HepG2 (cell line): ENCODE data around the gene DDOST. TPM values are rescaled to one million over a fixed set of nuclear protein-coding genes. Genes with fewer than 3 reads are reported as not detected.

Experiments used
- ATAC-seq: fragments of 200-7000 bp; cut with Tn5 transposase; 3 replicates; pipeline ENCODE4 v1.9.1; 2020; ENCODE audit warnings: mild to moderate bottlenecking, moderate library complexity
- BruUV-seq: library from RNA; stranded (reverse); fragments of 400-500 nt; replicated peaks from 2 replicates; lab custom pipeline; 2021; lab: Mats Ljungman, UMichigan
- CTCF ChIA-PET: fragments of 300-600 bp; formaldehyde crosslinking; extraction: SDS; loops from one replicate; lab custom pipeline; 2021; ENCODE audit warnings: low total read pairs, inconsistent platforms, low intra/inter-chr PET ratio; lab: Yijun Ruan, JAX
- POLR2A ChIA-PET: fragments of 350-600 bp; sonication (Branson Sonifier 250); formaldehyde crosslinking; loops from one replicate; lab custom pipeline; 2020; ENCODE audit warnings: antibody characterized with exemption, inconsistent platforms; lab: Yijun Ruan, JAX
- DNase-seq: peaks from one replicate; pipeline ENCODE4 v3.0.0-alpha.2; 2015; ENCODE audit warnings: low spot score
- FAIRE-seq: peaks from 3 replicates; lab custom pipeline; 2011; peaks lifted over from hg19 to GRCh38; lab: Jason Lieb, UNC
- H2AFZ ChIP-seq: one replicate; pipeline ENCODE4 v1.6.1; 2011; ENCODE audit warnings: low read length, inconsistent platforms
- H3K27ac ChIP-seq: fragments of 300-600 bp; 3 replicates; pipeline ENCODE4 v1.8.0; 2011; ENCODE audit warnings: mixed run types, mild to moderate bottlenecking, mixed read lengths, low read length, inconsistent platforms; ENCODE audit not compliant: insufficient read depth; ENCODE audit errors: extremely low read length
- H3K27me3 ChIP-seq, 2 experiments: fragments of 200-600 bp in 1 of 2; 2 replicates in 1 of 2; 3 replicates in 1 of 2; pipeline versions ENCODE4 v1.6.0 to v1.8.0; 2011; ENCODE audit warnings: low read length in 2 of 2, mild to moderate bottlenecking in 2 of 2, moderate library complexity in 2 of 2, inconsistent platforms in 1 of 2; ENCODE audit not compliant: insufficient read depth in 2 of 2, control insufficient read depth in 1 of 2
- H3K36me3 ChIP-seq, 2 experiments: fragments of 200-600 bp in 1 of 2; replicated peaks in 1 of 2; 2 replicates in 1 of 2; 3 replicates in 1 of 2; pipeline versions ENCODE4 v1.5.1 to v1.8.0; 2011; ENCODE audit warnings: low read length in 2 of 2, inconsistent platforms in 1 of 2; ENCODE audit not compliant: insufficient read depth in 2 of 2, control insufficient read depth in 1 of 2
- H3K4me1 ChIP-seq: 2 replicates; pipeline ENCODE4 v1.5.1; 2012; ENCODE audit warnings: low read length, inconsistent platforms; ENCODE audit not compliant: insufficient read depth
- H3K4me2 ChIP-seq: 2 replicates; pipeline ENCODE4 v1.6.0; 2011; ENCODE audit warnings: low read depth, low read length, inconsistent platforms
- H3K4me3 ChIP-seq, 3 experiments: fragments of 200-600 bp in 1 of 3; sonication (generic), shearing (Covaris generic) in 1 of 3; replicated peaks in 1 of 3; 2 replicates each; pipeline ENCODE4 v1.5.1; 2011 to 2016; ENCODE audit warnings: low read length in 3 of 3, inconsistent platforms in 2 of 3, low read depth in 2 of 3, mild to moderate bottlenecking in 2 of 3, control low read depth in 1 of 3, mixed read lengths in 1 of 3; ENCODE audit not compliant: insufficient read depth in 1 of 3
- H3K79me2 ChIP-seq: one replicate; pipeline ENCODE4 v1.6.1; 2011; ENCODE audit warnings: low read length, inconsistent platforms; ENCODE audit not compliant: insufficient read depth
- H3K9ac ChIP-seq: 2 replicates; pipeline ENCODE4 v1.6.0; 2011; ENCODE audit warnings: mild to moderate bottlenecking, low read depth, low read length, inconsistent platforms; ENCODE audit not compliant: insufficient read depth
- H3K9me3 ChIP-seq: 2 replicates; pipeline ENCODE4 v1.5.1; 2012; ENCODE audit warnings: mild to moderate bottlenecking, low read length
- H4K20me1 ChIP-seq: 2 replicates; pipeline ENCODE4 v1.6.0; 2011; ENCODE audit warnings: inconsistent platforms, mild to moderate bottlenecking, low read length, moderate library complexity; ENCODE audit not compliant: insufficient read depth
- DNMT3B ChIP-seq: conservative IDR thresholded peaks from 2 replicates; pipeline ENCODE4 v1.6.1; 2016; ENCODE audit warnings: missing biosample characterization, control low read depth
- HNRNPK ChIP-seq: fragments of 200-400 bp; formaldehyde crosslinking; IDR thresholded peaks from 2 replicates; pipeline ENCODE4 v1.6.1; 2018; ENCODE audit warnings: low read length, low read depth, moderate library complexity, mild to moderate bottlenecking; ENCODE audit not compliant: poor library complexity, severe bottlenecking
- KDM2A ChIP-seq: sonication (generic); formaldehyde crosslinking; IDR thresholded peaks from 2 replicates; pipeline ENCODE4 v1.4.0; 2020; ENCODE audit warnings: low read depth, missing genetic modification reagents, borderline replicate concordance
- MED8 ChIP-seq: sonication (generic); formaldehyde crosslinking; IDR thresholded peaks from 2 replicates; pipeline ENCODE4 v1.8.1; 2023; ENCODE audit warnings: mild to moderate bottlenecking, missing genetic modification reagents; ENCODE audit not compliant: insufficient replicate concordance
- NFE2L2 ChIP-seq: fragments of 150-350 bp; IDR thresholded peaks from 2 replicates; pipeline ENCODE4 v1.6.1; 2014; ENCODE audit warnings: low read length
- PRDM4 ChIP-seq: sonication (generic); formaldehyde crosslinking; IDR thresholded peaks from 2 replicates; pipeline ENCODE4 v1.9.0; 2021; ENCODE audit warnings: missing genetic modification reagents, borderline replicate concordance
- PRPF4 ChIP-seq: fragments of 200-400 bp; formaldehyde crosslinking; IDR thresholded peaks from 2 replicates; pipeline ENCODE4 v1.6.1; 2016; ENCODE audit warnings: low read length, low read depth; ENCODE audit not compliant: poor library complexity, severe bottlenecking
- RARA ChIP-seq: IDR thresholded peaks from 2 replicates; pipeline ENCODE4 v1.6.1; 2016; ENCODE audit warnings: missing genetic modification reagents, missing compliant biosample characterization
- RXRB ChIP-seq: IDR thresholded peaks from 2 replicates; pipeline ENCODE4 v1.6.1; 2016; ENCODE audit warnings: borderline replicate concordance, missing genetic modification reagents, missing compliant biosample characterization
- SNAI1 ChIP-seq: sonication (generic); formaldehyde crosslinking; IDR thresholded peaks from 2 replicates; pipeline ENCODE4 v1.5.0; 2020; ENCODE audit warnings: mild to moderate bottlenecking, missing genetic modification reagents, borderline replicate concordance
- WGBS: methylation state at CpG from one replicate; pipeline ENCODE4 v1.1.6; 2017; ENCODE audit warnings: low lambda C conversion rate; 5-methylcytosine and 5-hydroxymethylcytosine counted together
- in situ Hi-C: cut with HindIII; loops from 2 replicates; pipeline ENCODE4 v1.10.0; 2017; ENCODE audit warnings: low pct_unique_long_range_greater_than_20kb; ENCODE audit not compliant: extremely low pct_ligation_motif_present
- intact Hi-C: fragments of 100-400 bp; cut with micrococcal nuclease; formaldehyde crosslinking; loops from one replicate; pipeline ENCODE4 v1.10.0; 2022; ENCODE audit not compliant: unreplicated experiment
- polyA plus RNA-seq, 8 experiments: library from polyadenylated mRNA; depleted of rRNA in 3 of 8; stranded (reverse) in 7 of 8; unstranded in 1 of 8; fragments of >200 nt; fragmentation: Illumina TruSeq in 4 of 8; extraction: Trizol in 4 of 8; gene quantifications; 2 replicates each; pipeline versions ENCODE4 v1.2.1 to v1.2.3, GENCODE V29; 2011 to 2016; ENCODE audit warnings: low read depth in 4 of 8, missing spikeins in 1 of 8, mixed read lengths in 1 of 8; ENCODE audit not compliant: insufficient read depth in 1 of 8
- total RNA-seq, 5 experiments: library from RNA; depleted of rRNA; stranded (reverse); fragments of >200 nt; fragmentation: Illumina TruSeq; extraction: Trizol; gene quantifications; 2 replicates each; pipeline ENCODE4 v1.2.3, GENCODE V29; 2016; ENCODE audit warnings: low read depth in 1 of 5

Gene DDOST
- total and polyA plus RNA-seq, 2 of the 13 experiments (the other 11 are each of a cell fraction or from before 2014, with no cell fraction given): 335 to 494 TPM

DNA sequence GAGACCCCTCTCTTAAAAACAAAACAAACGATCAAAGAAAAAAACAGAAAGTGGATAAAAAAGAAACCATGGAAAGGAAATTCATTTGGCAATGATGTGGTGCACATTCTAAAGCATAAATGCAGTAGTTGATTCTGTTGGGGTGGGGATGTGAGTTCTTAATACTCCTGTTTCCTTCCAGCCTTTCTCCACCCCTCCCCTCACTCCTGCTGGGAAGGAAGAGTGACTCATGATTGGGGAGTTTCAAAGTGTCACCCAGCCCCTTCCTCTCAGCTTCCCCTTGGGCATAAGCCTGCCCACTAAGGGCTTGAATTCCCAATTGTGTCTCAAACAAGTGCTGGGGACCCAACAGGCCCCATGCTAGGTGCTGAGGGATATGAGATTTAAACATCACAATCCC is 34.6 kb downstream of the DDOST start (continued):
- no peak for TF ChIP-seq RXRB (CRISPR knock-in tag)
- TF ChIP-seq SNAI1 (CRISPR knock-in tag): no peak
- no peak for TF ChIP-seq RARA
- TF ChIP-seq PRPF4: no peak

DNA sequence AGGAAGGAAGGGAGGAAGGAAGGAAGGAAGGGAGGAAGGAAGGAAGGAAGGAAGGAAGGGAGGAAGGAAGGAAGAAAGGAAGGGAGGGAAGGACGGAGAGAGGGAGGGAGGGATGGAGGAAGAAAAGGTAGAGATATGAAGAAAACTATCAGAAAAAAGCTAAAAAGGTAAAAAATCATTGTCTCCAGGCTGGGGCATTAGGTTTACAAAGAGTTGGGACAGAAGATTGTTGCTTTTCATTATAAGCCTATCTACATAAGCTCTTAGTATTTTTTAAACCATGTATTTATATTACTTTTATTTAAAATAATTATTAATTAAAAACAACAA is 35.1 kb downstream of the DDOST start:
- no peak for ATAC-seq

GRCh38 chr1:20625176-20626097 is 35.7 kb downstream of the DDOST start:
- Histone ChIP-seq H3K4me1 (no peaks in the 10 kb centered on the region), H3K9me3 (no peaks in the 10 kb centered on the region), H4K20me1 (no peaks in the 10 kb centered on the region), H3K79me2 (no peaks in the 10 kb centered on the region), H2AFZ (no peak overlapping the region), H3K4me2 (no peak overlapping the region), H3K27me3 (no peaks in the 10 kb centered on the region), H3K27ac (no peak overlapping the region), H3K36me3 (no peaks in the 10 kb centered on the region), H3K9ac (no peak overlapping the region), H3K4me3 (no peak overlapping the region)
- no peak for FAIRE-seq
- ATAC-seq: no peak
- 13% methylated on average over 3 of the region's 3 CpGs for WGBS
- POLR2A ChIA-PET: no interaction called here
- CTCF ChIA-PET: no interaction called here
- in situ Hi-C loops (no loop called here), intact Hi-C loops (no loop called here)
- no peak for DNase-seq
- no TSS peak for BruUV-seq
- TF ChIP-seq DNMT3B (no peak), PRDM4 (no peak), NFE2L2 (no peak), KDM2A (CRISPR knock-in tag) (no peak)

More for the DNA sequence above, 35.1 kb downstream of the DDOST start:
- H3K79me2 ChIP-seq: no peaks in the 10 kb centered on the region
- H4K20me1 ChIP-seq: no peaks in the 10 kb centered on the region
- H3K4me3 ChIP-seq: no peak overlapping the region
- no peak overlapping the region for H3K4me2 ChIP-seq
- H3K27me3 ChIP-seq: no peaks in the 10 kb centered on the region
- ChIA-PET POLR2A (no interaction called here), CTCF (no interaction called here)
- H3K9ac ChIP-seq: no peak overlapping the region
- WGBS: 2% methylated on average over 1 of the region's 1 CpG
- DNase-seq (no peak), FAIRE-seq (no peak)
- no peaks in the 10 kb centered on the region for H3K9me3 ChIP-seq
- intact Hi-C loops (no loop called here), in situ Hi-C loops (no loop called here)
- H3K27ac ChIP-seq: no peak overlapping the region
- no peaks in the 10 kb centered on the region for H3K36me3 ChIP-seq
- H3K4me1 ChIP-seq: no peaks in the 10 kb centered on the region
- no TSS peak for BruUV-seq
- TF ChIP-seq MED8 (CRISPR knock-in tag) (no peak), HNRNPK (peak; percentile 73)
- no peak overlapping the region for H2AFZ ChIP-seq
